NCI-H82 (cell line): ENCODE measurements around the gene HOXB1.
"Not testable (repeated sequence)": the region's sequence is repeated elsewhere in the genome, so short reads cannot be mapped to it uniquely, and the experiment has no call there.

Source experiments
- DNase-seq: peaks from one replicate; lab custom pipeline; 2025; lab: John Stamatoyannopoulos, UW

Gene HOXB1

GRCh38 chr17:48494335-48494734, 36.5 kb downstream of the HOXB1 start:
- DNase-seq = no peak

- peak; percentile 18 for DNase-seq
These were observed 38.2 kb downstream of the HOXB1 start for GRCh38 chr17:48492401-48493298.

- no peak for DNase-seq
These were observed 39.1 kb downstream of the HOXB1 start for GRCh38 chr17:48491527-48492273.

GRCh38 chr17:48490451-48490892, 40.3 kb downstream of the HOXB1 start:
- no peak for DNase-seq

DNA sequence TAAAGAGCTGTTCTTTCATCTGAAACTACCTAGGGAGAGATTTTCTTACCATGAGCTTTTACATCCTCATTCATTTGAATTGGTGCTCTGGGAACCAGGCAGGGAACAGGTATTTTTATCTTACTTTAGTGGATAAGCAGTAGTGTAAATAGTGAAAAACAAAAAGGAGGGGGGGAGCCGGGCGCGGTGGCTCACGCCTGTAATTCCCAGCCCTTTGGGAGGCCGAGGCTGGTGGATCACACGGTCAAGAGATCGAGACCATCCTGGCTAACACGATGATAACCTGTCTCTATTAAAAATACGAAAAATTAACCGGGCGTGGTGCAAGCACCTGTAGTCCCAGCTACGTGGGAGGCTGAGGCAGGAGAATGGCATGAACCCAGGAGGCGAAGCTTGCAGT, 41.0 kb downstream of the HOXB1 start:
- no peak for DNase-seq

DNA sequence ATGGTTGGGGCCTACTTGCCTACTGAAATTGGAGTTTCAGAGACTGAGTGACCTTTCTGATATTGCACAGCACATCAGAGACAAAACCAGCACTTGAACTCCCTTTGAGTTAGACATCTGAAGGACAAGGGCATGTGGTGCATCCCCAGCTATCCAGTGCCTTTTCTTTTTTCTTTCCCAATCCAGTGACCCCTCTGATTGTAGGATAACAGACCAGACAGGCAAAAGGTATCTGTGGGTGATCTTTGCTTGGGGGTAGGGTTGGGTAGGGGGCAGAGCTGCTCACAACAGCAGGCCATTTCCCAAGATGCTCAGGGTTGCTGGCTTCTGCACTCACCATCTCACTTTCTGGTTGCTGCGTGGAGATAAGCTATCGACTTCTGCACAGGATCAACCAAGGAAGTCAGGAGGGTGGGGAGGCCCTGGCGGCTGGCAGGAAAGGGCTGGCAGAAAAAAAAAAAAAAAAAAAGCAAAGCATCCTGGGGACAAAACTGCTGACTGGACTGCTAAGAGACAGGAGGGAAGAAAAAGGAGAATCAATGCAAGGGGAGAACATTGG, 42.2 kb downstream of the HOXB1 start:
- no peak for DNase-seq

DNA sequence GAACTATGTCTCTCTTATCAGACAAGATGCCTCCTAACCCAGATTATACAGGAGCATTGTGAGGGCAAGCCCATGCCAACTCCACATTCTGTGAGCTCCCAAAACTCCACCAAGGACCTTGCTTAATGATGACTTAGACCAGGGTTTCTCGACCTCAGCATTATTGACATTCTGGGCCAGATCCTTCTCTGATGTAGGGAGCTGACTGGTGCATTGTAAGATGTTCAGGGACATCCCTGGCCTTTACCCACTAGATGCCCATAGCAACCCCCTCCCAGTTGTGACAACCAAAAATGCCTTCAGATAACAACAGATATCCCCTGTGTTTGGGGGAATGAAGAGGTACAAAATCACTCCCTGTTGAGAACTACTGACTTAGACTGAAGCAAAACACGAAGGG, 43.6 kb downstream of the HOXB1 start:
- DNase-seq = no peak

DNA sequence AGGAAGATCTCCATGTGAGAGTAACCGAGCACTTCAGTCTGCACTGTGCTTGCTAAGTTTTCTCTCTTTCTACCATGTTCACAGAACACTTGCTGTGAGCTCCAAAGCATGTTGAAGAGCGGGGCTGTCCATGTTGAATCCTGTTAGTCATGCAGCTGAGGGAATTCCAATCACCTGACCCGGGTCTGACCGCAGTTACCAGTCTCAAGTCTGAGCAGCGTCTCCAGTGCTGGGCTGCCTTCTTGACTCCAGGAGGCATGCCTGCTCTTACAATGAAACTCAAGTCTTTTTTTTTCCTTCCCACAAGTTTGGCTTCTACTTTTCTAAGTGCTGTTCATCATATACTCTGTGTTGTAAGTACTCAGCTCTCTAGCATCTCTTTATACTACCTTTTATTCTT, 44.3 kb downstream of the HOXB1 start:
- DNase-seq = no peak

DNA sequence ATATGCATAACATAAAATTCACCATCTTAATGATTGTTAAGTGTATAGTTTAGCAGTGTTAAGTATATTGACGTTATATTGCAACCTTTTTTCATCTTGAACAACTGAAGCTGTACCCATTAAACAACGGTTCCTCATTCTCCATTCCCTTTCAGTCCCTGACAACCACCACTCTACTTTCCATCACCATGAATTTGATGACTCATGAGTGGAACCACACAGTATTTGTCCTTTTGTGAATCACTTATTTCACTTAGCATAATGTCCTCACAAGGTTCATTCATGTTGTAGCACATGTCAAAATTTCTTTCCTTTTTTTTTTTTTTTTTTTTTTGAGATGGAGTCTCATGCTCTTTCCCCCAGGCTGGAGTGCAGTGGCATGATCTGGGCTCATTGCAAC, 46.0 kb downstream of the HOXB1 start:
- no peak for DNase-seq

GRCh38 chr17:48484256-48484655, 46.6 kb downstream of the HOXB1 start:
- DNase-seq = no peak

DNA sequence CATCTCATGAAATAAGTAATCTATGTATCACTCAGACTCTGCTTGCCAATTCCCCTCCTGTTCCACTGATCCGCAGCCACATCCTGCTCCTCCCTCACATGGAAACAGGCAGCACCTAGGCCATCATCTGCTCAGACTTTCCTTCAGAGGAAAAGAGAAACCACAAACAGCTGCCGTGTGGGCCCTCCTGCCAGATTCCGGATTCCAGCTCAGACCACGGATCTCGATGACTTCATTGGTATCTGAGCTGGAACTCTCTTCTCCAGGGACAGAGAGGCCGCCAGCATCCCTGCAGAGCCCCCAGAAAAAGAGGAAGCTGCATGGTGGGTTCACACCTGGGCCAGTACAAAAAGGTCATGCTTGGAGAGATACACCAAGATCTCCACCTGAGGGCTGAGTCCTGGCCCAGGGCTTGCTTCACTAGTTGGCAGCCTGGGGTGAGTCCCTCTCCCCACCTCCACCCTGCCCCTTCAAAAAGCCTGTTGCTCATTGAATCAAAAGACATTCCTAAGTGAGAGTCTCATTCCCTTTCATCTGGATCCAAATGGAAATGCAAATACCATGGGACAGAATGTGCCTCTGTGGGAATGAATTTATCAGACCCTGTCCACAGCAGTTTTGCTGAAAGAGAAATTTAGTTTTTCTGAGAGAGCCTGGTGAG, 47.2 kb downstream of the HOXB1 start:
- DNase-seq = no peak

- DNase-seq = no peak
These were observed 47.8 kb downstream of the HOXB1 start for GRCh38 chr17:48483004-48483403.

DNA sequence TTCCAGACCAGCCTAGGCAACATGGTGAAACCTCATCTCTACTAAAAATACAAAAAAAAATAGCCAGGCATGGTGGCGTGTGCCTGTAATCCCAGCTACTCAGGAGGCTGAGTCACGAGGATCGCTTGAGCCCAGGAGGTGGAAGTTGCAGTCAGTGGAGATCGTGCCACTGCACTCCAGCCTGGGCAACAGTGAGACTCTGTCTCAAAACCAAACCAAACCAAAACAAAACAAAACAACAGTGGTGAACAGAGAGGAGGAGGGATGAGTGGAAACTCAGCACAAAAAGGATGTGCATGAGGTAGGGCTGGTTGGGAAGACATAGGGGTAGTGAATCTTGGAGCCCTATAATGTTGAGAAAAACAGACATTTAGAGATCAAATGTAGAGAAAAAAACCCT, 48.5 kb downstream of the HOXB1 start:
- not testable (repeated sequence) for DNase-seq

GRCh38 chr17:48479014-48479402, 51.8 kb downstream of the HOXB1 start:
- DNase-seq = no peak
